Measurements from ENCODE around the gene BMP6.
"Not testable (repeated sequence)": the region's sequence is repeated elsewhere in the genome, so short reads cannot be mapped to it uniquely, and the experiment has no call there.

Gene BMP6

DNA sequence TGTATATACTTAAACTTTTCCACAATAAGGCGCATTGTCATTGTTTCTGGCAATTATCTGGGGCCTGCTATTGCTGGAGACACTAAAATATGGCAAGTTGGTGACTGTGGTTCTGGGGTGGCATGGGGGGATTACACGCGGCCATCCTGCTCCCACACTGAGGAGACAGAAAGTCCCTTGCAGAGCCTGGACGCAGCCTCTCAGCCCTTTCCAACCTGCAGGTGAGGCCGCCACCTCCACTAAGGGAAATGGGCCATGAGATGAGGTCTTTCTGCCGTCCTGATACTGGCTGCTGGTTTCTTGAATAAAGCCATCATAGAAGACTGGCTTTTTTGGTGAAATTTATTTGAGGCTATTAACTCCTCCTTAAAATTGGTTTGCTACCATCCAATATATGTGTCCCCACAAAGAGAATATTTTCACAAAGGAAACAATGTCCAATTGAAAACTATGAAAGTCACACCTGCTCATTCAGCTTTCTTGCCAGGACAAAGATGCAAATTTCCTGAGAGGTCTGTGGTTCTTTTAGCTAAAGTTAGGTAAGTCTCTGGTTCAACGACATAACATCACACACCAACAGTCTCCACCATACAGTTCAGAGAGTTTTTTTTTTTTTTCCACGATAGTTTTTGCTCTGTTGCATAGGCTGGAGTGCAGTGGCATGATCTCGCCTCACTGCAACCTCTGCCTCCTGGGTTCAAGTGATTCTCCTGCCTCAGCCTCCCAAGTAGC is 171.7 kb downstream of the BMP6 start:
- H3K9ac ChIP-seq (ENCODE audit: low read length): no peak overlapping the region
- H3K4me1 ChIP-seq (ENCODE audit: control insufficient read depth, low read depth, low read length): no peaks in the 10 kb centered on the region
- H3K27me3 ChIP-seq (ENCODE audit: insufficient read depth, low read length, poor library complexity): no peaks in the 10 kb centered on the region
- no peak overlapping the region for H2BK15ac ChIP-seq (replicated peaks; ENCODE audit: low read depth)
- H3K23ac ChIP-seq (ENCODE audit: low read length): no peak overlapping the region
- H2BK5ac ChIP-seq (ENCODE audit: low read length): no peak overlapping the region
- no CpG with 5 or more reads among the region's 9 CpGs for WGBS (ENCODE audit: extremely low coverage, insufficient coverage, low lambda C conversion rate)
- no peak overlapping the region for H2BK120ac ChIP-seq (ENCODE audit: low read depth, low read length)
- no peak for DNase-seq
- no peak overlapping the region for H3K4me3 ChIP-seq (ENCODE audit: low read length)
- H3K4me2 ChIP-seq (ENCODE audit: low read length): no peak overlapping the region
- H3K56ac ChIP-seq (ENCODE audit: low read length): no peak overlapping the region
- peaks cover 2% of the 10 kb centered on the region for H3K79me2 ChIP-seq (ENCODE audit: control insufficient read depth, insufficient read depth, low read length)
- no peak overlapping the region for H3K27ac ChIP-seq (ENCODE audit: low read depth, low read length)
- no peak overlapping the region for H3K18ac ChIP-seq (ENCODE audit: low read length)
- H4K5ac ChIP-seq (ENCODE audit: low read length): no peak overlapping the region
- H3K79me1 ChIP-seq (ENCODE audit: low read length): peaks cover 6% of the 10 kb centered on the region
- no peak overlapping the region for H2AK5ac ChIP-seq (ENCODE audit: low read length)
- peaks cover 13% of the 10 kb centered on the region for H3K36me3 ChIP-seq (ENCODE audit: control insufficient read depth, insufficient read depth, low read length)
- H3K4ac ChIP-seq (ENCODE audit: low read depth, low read length): no peak overlapping the region
- no peak overlapping the region for H4K8ac ChIP-seq (ENCODE audit: low read depth, low read length)

GRCh38 chr6:7898193-7898586 is 172.3 kb downstream of the BMP6 start:
- not testable (repeated sequence) for H3K27me3 ChIP-seq (ENCODE audit: insufficient read depth, low read length, poor library complexity); H3K27ac ChIP-seq (ENCODE audit: low read depth, low read length); H2AK5ac ChIP-seq (ENCODE audit: low read length); H3K4me2 ChIP-seq (ENCODE audit: low read length); H4K8ac ChIP-seq (ENCODE audit: low read depth, low read length); H2BK120ac ChIP-seq (ENCODE audit: low read depth, low read length); H4K5ac ChIP-seq (ENCODE audit: low read length); H3K18ac ChIP-seq (ENCODE audit: low read length); H3K4me3 ChIP-seq (ENCODE audit: low read length); DNase-seq; H3K4ac ChIP-seq (ENCODE audit: low read depth, low read length); H3K9ac ChIP-seq (ENCODE audit: low read length); H3K56ac ChIP-seq (ENCODE audit: low read length); H3K23ac ChIP-seq (ENCODE audit: low read length); H2BK15ac ChIP-seq (replicated peaks; ENCODE audit: low read depth); H3K79me1 ChIP-seq (ENCODE audit: low read length); H3K79me2 ChIP-seq (ENCODE audit: control insufficient read depth, insufficient read depth, low read length); H3K4me1 ChIP-seq (ENCODE audit: control insufficient read depth, low read depth, low read length); H2BK5ac ChIP-seq (ENCODE audit: low read length)
- no CpG with 5 or more reads among the region's 8 CpGs for WGBS (ENCODE audit: extremely low coverage, insufficient coverage, low lambda C conversion rate)
- H3K36me3 ChIP-seq (ENCODE audit: control insufficient read depth, insufficient read depth, low read length): peaks cover 14% of the 10 kb centered on the region

- H3K27me3 ChIP-seq (ENCODE audit: insufficient read depth, low read length, poor library complexity): no peaks in the 10 kb centered on the region
- H2BK120ac ChIP-seq (ENCODE audit: low read depth, low read length): no peak overlapping the region
- peaks cover 8% of the 10 kb centered on the region for H3K79me1 ChIP-seq (ENCODE audit: low read length)
- H3K79me2 ChIP-seq (ENCODE audit: control insufficient read depth, insufficient read depth, low read length): peaks cover 3% of the 10 kb centered on the region
- no peaks in the 10 kb centered on the region for H3K4me1 ChIP-seq (ENCODE audit: control insufficient read depth, low read depth, low read length)
- H2AK5ac ChIP-seq (ENCODE audit: low read length): no peak overlapping the region
- no peak overlapping the region for H3K9ac ChIP-seq (ENCODE audit: low read length)
- no peak overlapping the region for H3K23ac ChIP-seq (ENCODE audit: low read length)
- no peak overlapping the region for H3K18ac ChIP-seq (ENCODE audit: low read length)
- H3K36me3 ChIP-seq (ENCODE audit: control insufficient read depth, insufficient read depth, low read length): peaks cover 16% of the 10 kb centered on the region
- H3K56ac ChIP-seq (ENCODE audit: low read length): no peak overlapping the region
- no peak overlapping the region for H3K27ac ChIP-seq (ENCODE audit: low read depth, low read length)
- no peak overlapping the region for H3K4me3 ChIP-seq (ENCODE audit: low read length)
- no peak overlapping the region for H3K4me2 ChIP-seq (ENCODE audit: low read length)
- DNase-seq: peak; percentile 58
- H2BK5ac ChIP-seq (ENCODE audit: low read length): no peak overlapping the region
- no CpG with 5 or more reads among the region's 5 CpGs for WGBS (ENCODE audit: extremely low coverage, insufficient coverage, low lambda C conversion rate)
- no peak overlapping the region for H2BK15ac ChIP-seq (replicated peaks; ENCODE audit: low read depth)
- H4K8ac ChIP-seq (ENCODE audit: low read depth, low read length): no peak overlapping the region
- no peak overlapping the region for H3K4ac ChIP-seq (ENCODE audit: low read depth, low read length)
- H4K5ac ChIP-seq (ENCODE audit: low read length): no peak overlapping the region
Observed at GRCh38 chr6:7899101-7899888, 173.4 kb downstream of the BMP6 start.

GRCh38 chr6:7899889-7900213 is 174.0 kb downstream of the BMP6 start:
- no CpG with 5 or more reads among the region's 4 CpGs for WGBS (ENCODE audit: extremely low coverage, insufficient coverage, low lambda C conversion rate)
- Histone ChIP-seq H2BK120ac (ENCODE audit: low read depth, low read length) (no peak overlapping the region), H2BK15ac (replicated peaks; ENCODE audit: low read depth) (no peak overlapping the region), H3K79me2 (ENCODE audit: control insufficient read depth, insufficient read depth, low read length) (peaks cover 3% of the 10 kb centered on the region), H3K56ac (ENCODE audit: low read length) (no peak overlapping the region), H3K4me1 (ENCODE audit: control insufficient read depth, low read depth, low read length) (no peaks in the 10 kb centered on the region), H3K9ac (ENCODE audit: low read length) (no peak overlapping the region), H3K4me3 (ENCODE audit: low read length) (no peak overlapping the region), H4K5ac (ENCODE audit: low read length) (no peak overlapping the region), H3K27ac (ENCODE audit: low read depth, low read length) (no peak overlapping the region), H3K79me1 (ENCODE audit: low read length) (peaks cover 12% of the 10 kb centered on the region), H3K27me3 (ENCODE audit: insufficient read depth, low read length, poor library complexity) (no peaks in the 10 kb centered on the region), H3K18ac (ENCODE audit: low read length) (no peak overlapping the region), H3K4me2 (ENCODE audit: low read length) (no peak overlapping the region), H2AK5ac (ENCODE audit: low read length) (no peak overlapping the region), H4K8ac (ENCODE audit: low read depth, low read length) (no peak overlapping the region), H3K4ac (ENCODE audit: low read depth, low read length) (no peak overlapping the region), H2BK5ac (ENCODE audit: low read length) (no peak overlapping the region), H3K36me3 (ENCODE audit: control insufficient read depth, insufficient read depth, low read length) (peaks cover 16% of the 10 kb centered on the region), H3K23ac (ENCODE audit: low read length) (no peak overlapping the region)
- DNase-seq: no peak

DNA sequence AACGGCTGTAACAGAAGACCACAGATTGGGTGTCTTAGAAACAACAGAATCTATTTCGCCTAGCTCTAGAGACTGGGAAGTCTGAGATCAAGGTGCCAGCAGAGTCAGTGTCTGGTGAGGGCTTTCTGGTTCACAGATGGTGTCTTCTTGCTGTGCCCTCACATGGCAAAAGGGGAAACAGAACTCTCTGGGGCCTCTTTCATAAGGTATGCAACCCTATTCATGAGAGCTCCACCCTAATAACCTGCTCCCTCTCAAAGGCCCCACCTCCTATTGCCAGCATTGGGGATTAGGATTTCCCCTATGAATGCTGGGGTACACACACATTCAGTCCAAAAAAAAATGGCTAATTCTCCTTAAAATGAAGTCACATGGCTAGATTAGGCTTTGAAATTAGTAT is 174.7 kb downstream of the BMP6 start:
- Histone ChIP-seq H2BK15ac (replicated peaks; ENCODE audit: low read depth) (no peak overlapping the region), H3K27me3 (ENCODE audit: insufficient read depth, low read length, poor library complexity) (no peaks in the 10 kb centered on the region), H2AK5ac (ENCODE audit: low read length) (no peak overlapping the region), H3K4me3 (ENCODE audit: low read length) (no peak overlapping the region), H4K8ac (ENCODE audit: low read depth, low read length) (no peak overlapping the region), H3K23ac (ENCODE audit: low read length) (no peak overlapping the region), H3K27ac (ENCODE audit: low read depth, low read length) (no peak overlapping the region), H3K79me2 (ENCODE audit: control insufficient read depth, insufficient read depth, low read length) (peaks cover 6% of the 10 kb centered on the region), H3K56ac (ENCODE audit: low read length) (no peak overlapping the region), H2BK5ac (ENCODE audit: low read length) (no peak overlapping the region), H3K18ac (ENCODE audit: low read length) (no peak overlapping the region), H3K4ac (ENCODE audit: low read depth, low read length) (no peak overlapping the region), H3K36me3 (ENCODE audit: control insufficient read depth, insufficient read depth, low read length) (peaks cover 12% of the 10 kb centered on the region), H4K5ac (ENCODE audit: low read length) (no peak overlapping the region), H3K4me1 (ENCODE audit: control insufficient read depth, low read depth, low read length) (no peaks in the 10 kb centered on the region), H2BK120ac (ENCODE audit: low read depth, low read length) (no peak overlapping the region), H3K79me1 (ENCODE audit: low read length) (peaks cover 16% of the 10 kb centered on the region), H3K9ac (ENCODE audit: low read length) (no peak overlapping the region), H3K4me2 (ENCODE audit: low read length) (no peak overlapping the region)
- no CpG with 5 or more reads among the region's 2 CpGs for WGBS (ENCODE audit: extremely low coverage, insufficient coverage, low lambda C conversion rate)
- DNase-seq: no peak
